Measurements from ENCODE around the gene CDH23. TPM values are rescaled to one million over a fixed set of nuclear protein-coding genes. Genes with fewer than 3 reads are reported as not detected.

The CDH23 gene
- total RNA-seq, 1 experiment from 2014 or later, result 0.34 TPM

DNA sequence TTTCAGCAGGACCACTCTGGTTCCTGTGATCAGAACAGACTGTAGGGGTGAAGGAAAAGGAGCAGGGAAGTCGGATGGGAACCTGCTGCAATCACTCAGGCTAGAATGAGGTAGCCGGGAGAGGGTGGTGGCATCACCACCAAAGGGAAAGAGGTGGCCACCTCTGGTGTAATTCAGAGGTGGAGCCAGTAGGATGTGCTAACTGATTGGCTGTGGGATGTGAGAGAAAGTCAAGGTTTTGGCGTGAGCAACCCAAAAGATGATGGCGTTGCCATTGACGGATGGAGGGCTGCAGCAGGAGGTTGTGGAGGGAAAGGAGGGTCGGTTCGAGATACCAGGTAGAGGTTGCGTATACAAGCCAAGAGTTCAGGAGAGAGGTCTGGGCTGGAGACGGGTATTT, 384.0 kb downstream of the CDH23 start:
- intact Hi-C loops (cut with micrococcal nuclease; ENCODE audit: unreplicated experiment), result no loop called here

GRCh38 chr10:71782221-71782916, 385.6 kb downstream of the CDH23 start:
- no peak overlapping the region for H3K4me3 Mint-ChIP-seq (ENCODE audit: unreplicated experiment)
- POLR2A ChIA-PET, result no interaction called here
- Histone ChIP-seq H3K9me3 (no peaks in the 10 kb centered on the region), H3K36me3 (ENCODE audit: control insufficient read depth, insufficient read depth, low read length) (no peaks in the 10 kb centered on the region), H3K4me3 (ENCODE audit: low read depth, low read length) (no peak overlapping the region), H3K4me1 (no peaks in the 10 kb centered on the region), H3K27me3 (replicated peaks; ENCODE audit: control insufficient read depth, insufficient read depth, low read length) (no peaks in the 10 kb centered on the region)
- H3K4me1 Mint-ChIP-seq (ENCODE audit: low read depth, unreplicated experiment), result no peaks in the 10 kb centered on the region
- no peak for DNase-seq
- no peaks in the 10 kb centered on the region for H3K9me3 Mint-ChIP-seq (ENCODE audit: unreplicated experiment)
- no TSS peak for BruUV-seq (replicated peaks)
- CTCF ChIA-PET, result no interaction called here
- intact Hi-C loops (cut with micrococcal nuclease; ENCODE audit: unreplicated experiment), result no loop called here
- no peak overlapping the region for H3K27ac Mint-ChIP-seq (ENCODE audit: unreplicated experiment)
- H3K36me3 Mint-ChIP-seq (ENCODE audit: insufficient read depth, unreplicated experiment), result no peaks in the 10 kb centered on the region
- TF ChIP-seq CTCF (IDR thresholded peaks at IDR 0.05; ENCODE audit: insufficient read depth in 1 of 2, low read depth in 1 of 2, low read length in 1 of 2, severe bottlenecking in 1 of 2, unreplicated experiment in 1 of 2), result no peak
- H3K27me3 Mint-ChIP-seq (ENCODE audit: insufficient read depth, unreplicated experiment), result no peaks in the 10 kb centered on the region

More for the DNA sequence above, 384.0 kb downstream of the CDH23 start:
- ChIA-PET POLR2A (no interaction called here), CTCF (no interaction called here)
- Mint-ChIP-seq H3K36me3 (ENCODE audit: insufficient read depth, unreplicated experiment) (no peaks in the 10 kb centered on the region), H3K27me3 (ENCODE audit: insufficient read depth, unreplicated experiment) (no peaks in the 10 kb centered on the region), H3K9me3 (ENCODE audit: unreplicated experiment) (no peaks in the 10 kb centered on the region), H3K27ac (ENCODE audit: unreplicated experiment) (no peak overlapping the region), H3K4me3 (ENCODE audit: unreplicated experiment) (no peak overlapping the region), H3K4me1 (ENCODE audit: low read depth, unreplicated experiment) (no peaks in the 10 kb centered on the region)
- Histone ChIP-seq H3K4me1 (no peaks in the 10 kb centered on the region), H3K27me3 (replicated peaks; ENCODE audit: control insufficient read depth, insufficient read depth, low read length) (no peaks in the 10 kb centered on the region), H3K36me3 (ENCODE audit: control insufficient read depth, insufficient read depth, low read length) (no peaks in the 10 kb centered on the region), H3K9me3 (no peaks in the 10 kb centered on the region), H3K4me3 (ENCODE audit: low read depth, low read length) (no peak overlapping the region)
- BruUV-seq (replicated peaks), result no TSS peak
- no peak for DNase-seq
- no peak for TF ChIP-seq CTCF (IDR thresholded peaks at IDR 0.05; ENCODE audit: insufficient read depth in 1 of 2, low read depth in 1 of 2, low read length in 1 of 2, severe bottlenecking in 1 of 2, unreplicated experiment in 1 of 2)

DNA sequence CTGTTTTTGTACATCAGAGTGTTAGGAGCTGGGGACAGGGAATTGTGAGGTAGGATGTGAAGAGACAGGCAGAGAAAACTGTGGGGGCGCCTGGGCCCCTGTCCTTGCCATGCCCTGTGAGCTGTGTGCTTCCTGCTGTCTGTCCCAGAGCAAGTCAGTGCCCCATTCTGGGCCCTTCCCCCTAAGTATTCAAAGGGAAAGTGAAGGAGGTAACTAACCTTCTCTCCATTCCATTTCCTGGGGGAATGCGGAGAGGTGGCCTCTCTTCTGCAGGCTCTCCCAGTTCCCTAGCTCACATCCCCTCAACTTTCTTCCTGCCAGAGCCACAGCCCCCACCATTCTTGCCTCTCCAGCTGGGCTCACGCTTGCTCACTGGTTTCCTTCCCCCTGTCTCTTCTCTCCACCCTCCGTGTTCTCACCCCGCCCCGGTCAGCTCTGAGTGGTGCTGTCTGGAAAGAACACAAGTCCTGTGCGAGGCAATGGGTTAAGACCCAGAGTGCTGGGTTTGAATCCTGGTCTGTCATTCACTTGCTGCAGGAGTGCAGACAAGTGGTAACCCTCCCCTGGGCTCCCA, 386.3 kb downstream of the CDH23 start:
- H3K4me1 Mint-ChIP-seq (ENCODE audit: low read depth, unreplicated experiment), result no peaks in the 10 kb centered on the region
- intact Hi-C loops (cut with micrococcal nuclease; ENCODE audit: unreplicated experiment), result no loop called here
- H3K36me3 ChIP-seq (ENCODE audit: control insufficient read depth, insufficient read depth, low read length), result no peaks in the 10 kb centered on the region
- H3K4me1 ChIP-seq, result no peaks in the 10 kb centered on the region
- H3K9me3 Mint-ChIP-seq (ENCODE audit: unreplicated experiment), result no peaks in the 10 kb centered on the region
- H3K27ac Mint-ChIP-seq (ENCODE audit: unreplicated experiment), result no peak overlapping the region
- no peak for DNase-seq
- no TSS peak for BruUV-seq (replicated peaks)
- no peak overlapping the region for H3K4me3 ChIP-seq (ENCODE audit: low read depth, low read length)
- no peak for TF ChIP-seq CTCF (IDR thresholded peaks at IDR 0.05; ENCODE audit: insufficient read depth in 1 of 2, low read depth in 1 of 2, low read length in 1 of 2, severe bottlenecking in 1 of 2, unreplicated experiment in 1 of 2)
- ChIA-PET POLR2A (no interaction called here), CTCF (no interaction called here)
- H3K4me3 Mint-ChIP-seq (ENCODE audit: unreplicated experiment), result no peak overlapping the region
- H3K9me3 ChIP-seq, result no peaks in the 10 kb centered on the region
- no peaks in the 10 kb centered on the region for H3K27me3 Mint-ChIP-seq (ENCODE audit: insufficient read depth, unreplicated experiment)
- no peaks in the 10 kb centered on the region for H3K36me3 Mint-ChIP-seq (ENCODE audit: insufficient read depth, unreplicated experiment)
- no peaks in the 10 kb centered on the region for H3K27me3 ChIP-seq (replicated peaks; ENCODE audit: control insufficient read depth, insufficient read depth, low read length)

Data from Caco-2 (cell line).